GM21529 (cell line): ENCODE measurements around the gene BRIP1.
"Not testable (repeated sequence)": the region's sequence is repeated elsewhere in the genome, so short reads cannot be mapped to it uniquely, and the experiment has no call there.

ENCODE experiments used
- ATAC-seq: cut with Tn5 transposase; IDR thresholded peaks from one replicate; pipeline ENCODE4 v1.9.1; 2021; ENCODE audit not compliant: unreplicated experiment

BRIP1 gene

GRCh38 chr17:61805399-61805798, 57.9 kb downstream of the BRIP1 start:
- ATAC-seq: no peak

- ATAC-seq: no peak
Measured at GRCh38 chr17:61803796-61804195, 59.5 kb downstream of the BRIP1 start.

- no peak for ATAC-seq
Measured at GRCh38 chr17:61803216-61803615, 60.1 kb downstream of the BRIP1 start.

GRCh38 chr17:61799812-61800484, 63.4 kb downstream of the BRIP1 start:
- ATAC-seq: no peak

GRCh38 chr17:61797283-61797682, 66.0 kb downstream of the BRIP1 start:
- no peak for ATAC-seq

GRCh38 chr17:61795546-61795945, 67.8 kb downstream of the BRIP1 start:
- no peak for ATAC-seq

- ATAC-seq: no peak
Measured at GRCh38 chr17:61794792-61795191, 68.5 kb downstream of the BRIP1 start.

GRCh38 chr17:61794242-61794641, 69.1 kb downstream of the BRIP1 start:
- ATAC-seq: no peak

- ATAC-seq: no peak
Measured at GRCh38 chr17:61793565-61793964, 69.8 kb downstream of the BRIP1 start.

- ATAC-seq: no peak
Measured at GRCh38 chr17:61789872-61790271, 73.5 kb downstream of the BRIP1 start.

- ATAC-seq: no peak
Measured at GRCh38 chr17:61786088-61786487, 77.2 kb downstream of the BRIP1 start.

GRCh38 chr17:61784510-61784909, 78.8 kb downstream of the BRIP1 start:
- no peak for ATAC-seq

GRCh38 chr17:61783556-61784304, 79.6 kb downstream of the BRIP1 start:
- peak; percentile 57 for ATAC-seq

- ATAC-seq: no peak
Measured at GRCh38 chr17:61783120-61783519, 80.2 kb downstream of the BRIP1 start.

GRCh38 chr17:61782683-61783082, 80.6 kb downstream of the BRIP1 start:
- ATAC-seq: no peak

- ATAC-seq: no peak
Measured at GRCh38 chr17:61775364-61775763, 88.0 kb downstream of the BRIP1 start.

GRCh38 chr17:61774724-61775123, 88.6 kb downstream of the BRIP1 start:
- no peak for ATAC-seq

GRCh38 chr17:61774087-61774486, 89.2 kb downstream of the BRIP1 start:
- not testable (repeated sequence) for ATAC-seq

- ATAC-seq: no peak
Measured at GRCh38 chr17:61770752-61771533, 92.4 kb downstream of the BRIP1 start.

- ATAC-seq: no peak
Measured at GRCh38 chr17:61770043-61770442, 93.3 kb downstream of the BRIP1 start.

- ATAC-seq: no peak
Measured at GRCh38 chr17:61768405-61768804, 94.9 kb downstream of the BRIP1 start.

GRCh38 chr17:61766520-61766919, 96.8 kb downstream of the BRIP1 start:
- no peak for ATAC-seq
